Measurements from ENCODE around the gene RPP38. TPM values are rescaled to one million over a fixed set of nuclear protein-coding genes. Genes with fewer than 3 reads are reported as not detected.

RPP38 gene
- total RNA-seq, 1 donor from 2014 or later, result 13.7 TPM

- DNase-seq (ENCODE audit: extremely low spot score, unreplicated experiment), result no peak
- H3K4me1 Mint-ChIP-seq (ENCODE audit: unreplicated experiment), result no peaks in the 10 kb centered on the region
- H3K27ac Mint-ChIP-seq (ENCODE audit: unreplicated experiment), result no peak overlapping the region
- no peak overlapping the region for H3K4me3 Mint-ChIP-seq (ENCODE audit: unreplicated experiment)
- no peaks in the 10 kb centered on the region for H3K9me3 Mint-ChIP-seq (ENCODE audit: unreplicated experiment)
- TF ChIP-seq CTCF (IDR thresholded peaks at IDR 0.05), result no peak
- H3K36me3 Mint-ChIP-seq (ENCODE audit: unreplicated experiment), result peaks cover 16% of the 10 kb centered on the region
- no peaks in the 10 kb centered on the region for H3K27me3 Mint-ChIP-seq (ENCODE audit: unreplicated experiment)
These were observed 27.8 kb downstream of the RPP38 start for GRCh38 chr10:15124908-15125307.

GRCh38 chr10:15131330-15131729 is 34.2 kb downstream of the RPP38 start:
- no peak overlapping the region for H3K27ac Mint-ChIP-seq (ENCODE audit: unreplicated experiment)
- peaks cover 27% of the 10 kb centered on the region for H3K36me3 Mint-ChIP-seq (ENCODE audit: unreplicated experiment)
- no peaks in the 10 kb centered on the region for H3K4me1 Mint-ChIP-seq (ENCODE audit: unreplicated experiment)
- no peak overlapping the region for H3K4me3 Mint-ChIP-seq (ENCODE audit: unreplicated experiment)
- TF ChIP-seq CTCF (IDR thresholded peaks at IDR 0.05), result no peak
- no peaks in the 10 kb centered on the region for H3K9me3 Mint-ChIP-seq (ENCODE audit: unreplicated experiment)
- DNase-seq (ENCODE audit: extremely low spot score, unreplicated experiment), result peak; percentile 15
- no peaks in the 10 kb centered on the region for H3K27me3 Mint-ChIP-seq (ENCODE audit: unreplicated experiment)

- Mint-ChIP-seq H3K27ac (ENCODE audit: unreplicated experiment) (no peak overlapping the region), H3K4me3 (ENCODE audit: unreplicated experiment) (no peak overlapping the region), H3K36me3 (ENCODE audit: unreplicated experiment) (peaks cover 26% of the 10 kb centered on the region)
These were observed 39.2 kb downstream of the RPP38 start for GRCh38 chr10:15136129-15137035.

GRCh38 chr10:15137036-15137359 is 39.8 kb downstream of the RPP38 start:
- Mint-ChIP-seq H3K36me3 (ENCODE audit: unreplicated experiment) (peaks cover 24% of the 10 kb centered on the region), H3K27ac (ENCODE audit: unreplicated experiment) (no peak overlapping the region), H3K4me1 (ENCODE audit: unreplicated experiment) (no peaks in the 10 kb centered on the region), H3K9me3 (ENCODE audit: unreplicated experiment) (no peaks in the 10 kb centered on the region), H3K27me3 (ENCODE audit: unreplicated experiment) (no peaks in the 10 kb centered on the region), H3K4me3 (ENCODE audit: unreplicated experiment) (no peak overlapping the region)
- DNase-seq (ENCODE audit: extremely low spot score, unreplicated experiment), result no peak
- TF ChIP-seq CTCF (IDR thresholded peaks at IDR 0.05), result no peak

More at GRCh38 chr10:15136129-15137035, 39.2 kb downstream of the RPP38 start:
- peak; percentile 15 for DNase-seq (ENCODE audit: extremely low spot score, unreplicated experiment)
- no peak for TF ChIP-seq CTCF (IDR thresholded peaks at IDR 0.05)
- H3K27me3 Mint-ChIP-seq (ENCODE audit: unreplicated experiment), result no peaks in the 10 kb centered on the region
- no peaks in the 10 kb centered on the region for H3K9me3 Mint-ChIP-seq (ENCODE audit: unreplicated experiment)
- no peaks in the 10 kb centered on the region for H3K4me1 Mint-ChIP-seq (ENCODE audit: unreplicated experiment)

- Mint-ChIP-seq H3K9me3 (ENCODE audit: unreplicated experiment) (no peaks in the 10 kb centered on the region), H3K27me3 (ENCODE audit: unreplicated experiment) (no peaks in the 10 kb centered on the region), H3K4me1 (ENCODE audit: unreplicated experiment) (no peaks in the 10 kb centered on the region), H3K4me3 (ENCODE audit: unreplicated experiment) (no peak overlapping the region), H3K36me3 (ENCODE audit: unreplicated experiment) (peaks cover 24% of the 10 kb centered on the region), H3K27ac (ENCODE audit: unreplicated experiment) (no peak overlapping the region)
- no peak for TF ChIP-seq CTCF (IDR thresholded peaks at IDR 0.05)
- DNase-seq (ENCODE audit: extremely low spot score, unreplicated experiment), result no peak
These were observed 40.5 kb downstream of the RPP38 start for GRCh38 chr10:15137636-15138035.
